Adrenal gland (tissue), 5 donors: Measurements from ENCODE around the gene TBC1D20.

Source experiments
- POLR2A ChIP-seq, 2 donors: fragments of 450-650 bp; IDR thresholded peaks; one replicate each; pipeline ENCODE4 v1.6.1; 2017; ENCODE audit warnings: antibody characterized with exemption in 2 of 2, mild to moderate bottlenecking in 2 of 2, moderate library complexity in 1 of 2
- TF ChIP-seq, protein P1 (sequence below), 6 experiments: fragments of 450-650 bp in 4 of 6; fragments of 200-600 bp in 2 of 6; sonication (generic) in 1 of 6; IDR thresholded peaks; 1 replicate in 5 of 6; 2 replicates in 1 of 6; pipeline versions ENCODE4 v1.5.1 to v1.8.0; 2016 to 2021; ENCODE audit warnings: antibody characterized with exemption in 6 of 6, mild to moderate bottlenecking in 2 of 6, moderate library complexity in 1 of 6
- donor health status: DM: no; HTN: no; CAD: no.

DNA sequence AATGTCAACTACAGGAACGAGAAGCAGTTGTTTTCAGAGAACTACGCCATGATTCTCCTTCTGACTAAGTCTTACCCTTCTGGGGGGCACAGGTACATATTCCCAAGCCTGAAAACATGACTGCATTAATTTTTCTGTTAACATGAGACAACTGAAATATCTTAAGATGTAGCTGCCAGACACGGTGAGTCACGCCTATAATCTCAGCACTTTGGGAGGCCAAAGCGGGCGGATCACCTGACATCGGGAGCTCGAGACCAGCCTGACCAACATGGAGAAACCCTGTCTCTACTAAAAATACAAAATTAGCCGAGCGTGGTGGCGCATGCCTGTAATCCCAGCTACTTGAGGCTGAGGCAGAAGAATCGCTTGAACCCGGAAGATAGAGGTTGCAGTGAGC is 21.7 kb downstream of the TBC1D20 start:
- no peak for TF ChIP-seq POLR2A (IDR thresholded peaks at IDR 0.05)
- TF ChIP-seq, protein P1, sequence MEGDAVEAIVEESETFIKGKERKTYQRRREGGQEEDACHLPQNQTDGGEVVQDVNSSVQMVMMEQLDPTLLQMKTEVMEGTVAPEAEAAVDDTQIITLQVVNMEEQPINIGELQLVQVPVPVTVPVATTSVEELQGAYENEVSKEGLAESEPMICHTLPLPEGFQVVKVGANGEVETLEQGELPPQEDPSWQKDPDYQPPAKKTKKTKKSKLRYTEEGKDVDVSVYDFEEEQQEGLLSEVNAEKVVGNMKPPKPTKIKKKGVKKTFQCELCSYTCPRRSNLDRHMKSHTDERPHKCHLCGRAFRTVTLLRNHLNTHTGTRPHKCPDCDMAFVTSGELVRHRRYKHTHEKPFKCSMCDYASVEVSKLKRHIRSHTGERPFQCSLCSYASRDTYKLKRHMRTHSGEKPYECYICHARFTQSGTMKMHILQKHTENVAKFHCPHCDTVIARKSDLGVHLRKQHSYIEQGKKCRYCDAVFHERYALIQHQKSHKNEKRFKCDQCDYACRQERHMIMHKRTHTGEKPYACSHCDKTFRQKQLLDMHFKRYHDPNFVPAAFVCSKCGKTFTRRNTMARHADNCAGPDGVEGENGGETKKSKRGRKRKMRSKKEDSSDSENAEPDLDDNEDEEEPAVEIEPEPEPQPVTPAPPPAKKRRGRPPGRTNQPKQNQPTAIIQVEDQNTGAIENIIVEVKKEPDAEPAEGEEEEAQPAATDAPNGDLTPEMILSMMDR (IDR thresholded peaks at IDR 0.05): no peak
